Central memory CD4-positive, alpha-beta T cell (primary cell): ENCODE measurements around the gene REL.
A peak's percentile ranks its signal among the peaks of the same experiment; 100 is the strongest.
"Not testable (repeated sequence)": the region's sequence is repeated elsewhere in the genome, so short reads cannot be mapped to it uniquely, and the experiment has no call there.

Experiments
- DNase-seq: peaks from one replicate; pipeline ENCODE4 v3.0.0; 2022

REL gene

DNA sequence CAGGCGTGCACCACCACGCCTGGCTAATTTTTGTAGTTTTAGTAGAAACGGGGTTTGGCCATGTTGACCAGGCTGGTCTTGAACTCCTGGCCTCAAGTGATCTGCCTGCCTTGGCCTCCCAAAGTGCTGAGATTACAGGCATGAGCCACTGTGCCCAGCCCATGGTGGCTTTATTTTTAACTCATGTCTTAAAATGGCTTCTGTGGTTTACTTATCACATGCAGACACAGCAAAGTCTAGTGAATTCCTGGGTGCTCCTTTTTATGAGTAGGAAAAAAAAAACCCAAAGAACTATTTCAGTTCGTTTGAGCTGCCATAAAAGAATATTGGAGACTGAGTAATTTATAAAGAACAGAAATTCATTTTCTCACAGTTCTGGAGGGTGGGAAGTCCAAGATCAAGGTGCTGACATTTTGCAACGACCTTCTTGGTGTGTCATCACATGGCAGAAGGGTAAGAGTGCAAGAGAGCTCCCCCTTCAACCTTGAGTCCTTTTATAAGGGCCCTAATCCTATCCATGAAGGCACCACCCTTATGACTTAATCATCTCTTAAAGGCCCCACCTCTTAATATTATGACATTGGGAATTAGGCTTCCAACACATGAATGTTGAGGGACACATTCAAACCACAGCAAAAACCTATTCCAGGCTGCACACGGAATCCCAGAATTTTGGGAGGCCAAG lies 12.6 kb upstream of the REL start:
- DNase-seq = no peak

DNA sequence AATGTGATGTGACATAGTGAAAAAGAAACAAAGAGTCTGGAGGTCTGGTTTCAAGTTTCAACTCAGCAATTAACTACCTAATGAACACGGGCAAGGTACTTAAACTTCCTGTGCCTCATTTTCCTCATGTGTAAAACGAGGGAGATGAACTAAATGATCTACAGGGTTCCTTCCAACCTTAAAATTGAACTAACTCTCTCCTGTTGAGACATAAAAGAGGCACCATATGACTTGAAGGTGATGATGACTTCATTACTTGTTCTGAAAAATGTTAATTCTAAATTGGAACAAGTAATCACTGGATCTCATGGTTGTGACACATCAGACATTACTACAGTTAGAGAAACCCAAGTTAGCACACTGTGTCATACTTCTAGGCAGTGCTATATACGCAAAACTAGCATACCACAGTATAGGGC lies 8.9 kb upstream of the REL start:
- DNase-seq = no peak

- DNase-seq = no peak
Observed at GRCh38 chr2:60873381-60873780, 8.0 kb upstream of the REL start.

GRCh38 chr2:60875520-60875919 lies 5.9 kb upstream of the REL start:
- no peak for DNase-seq

- no peak for DNase-seq
Observed at GRCh38 chr2:60880643-60881046, 729 bp upstream of the REL start.

GRCh38 chr2:60882971-60883753 lies 1.8 kb downstream of the REL start:
- DNase-seq = peak; percentile 39

GRCh38 chr2:60883896-60884295 lies 2.5 kb downstream of the REL start:
- DNase-seq = no peak

DNA sequence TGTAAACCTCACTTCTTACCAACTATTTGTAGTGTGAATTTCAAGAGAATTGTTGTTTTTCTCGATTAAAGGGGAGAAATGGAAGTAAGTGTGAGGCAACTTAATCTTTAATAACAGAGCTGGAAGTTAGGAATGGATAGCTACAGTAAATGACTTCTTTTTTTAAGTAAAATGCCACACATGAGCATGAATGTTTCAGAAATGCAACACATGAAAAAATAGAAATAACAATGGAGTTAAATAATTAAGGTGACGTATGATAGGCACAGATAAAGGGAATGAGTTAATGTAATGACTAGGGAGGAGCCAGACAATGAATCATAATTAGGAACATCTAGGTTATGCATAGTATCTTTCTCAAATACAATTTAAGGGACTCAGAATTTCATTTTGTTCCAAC lies 3.4 kb downstream of the REL start:
- no peak for DNase-seq

DNA sequence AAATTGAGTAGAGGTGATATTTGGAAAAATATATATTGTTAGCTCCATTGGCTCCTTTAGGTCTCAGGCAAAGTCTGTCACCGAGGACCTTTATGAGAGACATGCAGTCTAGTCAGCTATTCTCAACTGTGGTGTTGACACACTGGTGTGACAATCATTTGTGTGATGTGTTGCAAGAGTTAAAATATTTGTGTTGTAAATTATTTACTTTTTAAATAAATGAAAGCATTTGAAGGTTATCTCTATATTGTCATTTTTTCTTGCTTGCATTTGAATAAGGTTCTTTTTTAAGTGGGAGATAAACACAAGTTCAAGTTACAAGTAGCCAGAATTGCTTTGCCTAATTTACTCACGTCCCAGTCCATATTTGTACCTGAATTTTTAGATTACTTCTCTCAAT lies 4.3 kb downstream of the REL start:
- no peak for DNase-seq

- DNase-seq = no peak
Observed at GRCh38 chr2:60886991-60887390, 5.6 kb downstream of the REL start.

DNA sequence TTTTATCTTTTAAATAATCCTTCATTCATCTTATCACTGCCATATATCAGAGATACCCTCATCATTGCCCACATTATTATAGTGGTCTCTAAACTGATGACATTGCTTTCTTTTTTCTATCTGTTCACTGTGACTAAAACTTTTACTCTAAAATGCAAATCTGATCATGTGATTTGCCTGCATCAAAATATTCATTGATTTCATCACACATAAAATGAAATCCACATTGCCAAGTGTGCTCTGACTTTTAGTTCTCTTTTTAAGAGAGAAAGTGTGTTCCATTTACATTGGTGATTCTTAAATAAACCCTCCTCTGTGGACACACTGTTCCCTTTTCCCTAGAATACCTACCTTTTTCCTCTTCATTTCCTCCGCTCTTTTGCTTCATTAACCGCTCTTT lies 7.5 kb downstream of the REL start:
- no peak for DNase-seq

DNA sequence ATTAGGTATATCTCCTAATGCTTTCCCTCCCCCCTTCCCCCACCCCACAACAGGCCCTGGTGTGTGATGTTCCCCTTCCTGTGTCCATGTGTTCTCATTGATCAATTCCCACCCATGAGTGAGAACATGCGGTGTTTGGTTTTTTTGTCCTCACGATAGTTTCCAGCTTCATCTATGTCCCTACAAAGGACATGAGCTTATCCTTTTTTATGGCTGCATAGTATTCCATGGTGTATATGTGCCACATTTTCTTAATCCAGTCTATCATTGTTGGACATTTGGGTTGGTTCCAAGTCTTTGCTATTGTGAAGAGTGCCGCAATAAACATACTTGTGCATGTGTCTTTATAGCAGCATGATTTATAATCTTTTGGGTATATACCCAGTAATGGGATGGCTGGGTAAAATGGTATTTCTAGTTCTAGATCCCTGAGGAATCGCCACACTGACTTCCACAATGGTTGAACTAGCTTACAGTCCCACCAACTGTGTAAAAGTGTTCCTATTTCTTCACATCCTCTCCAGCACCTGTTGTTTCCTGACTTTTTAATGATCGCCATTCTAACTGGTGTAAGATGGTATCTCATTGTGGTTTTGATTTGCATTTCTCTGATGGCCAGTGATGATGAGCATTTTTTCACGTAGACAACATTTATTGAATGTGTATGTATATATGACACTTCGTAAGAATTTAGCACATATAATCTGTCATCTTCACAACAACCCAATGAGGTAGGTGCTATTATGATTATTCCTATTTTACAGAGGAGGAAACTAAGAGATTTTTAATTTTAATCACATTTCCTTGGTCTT lies 8.4 kb downstream of the REL start:
- DNase-seq = not testable (repeated sequence)

DNA sequence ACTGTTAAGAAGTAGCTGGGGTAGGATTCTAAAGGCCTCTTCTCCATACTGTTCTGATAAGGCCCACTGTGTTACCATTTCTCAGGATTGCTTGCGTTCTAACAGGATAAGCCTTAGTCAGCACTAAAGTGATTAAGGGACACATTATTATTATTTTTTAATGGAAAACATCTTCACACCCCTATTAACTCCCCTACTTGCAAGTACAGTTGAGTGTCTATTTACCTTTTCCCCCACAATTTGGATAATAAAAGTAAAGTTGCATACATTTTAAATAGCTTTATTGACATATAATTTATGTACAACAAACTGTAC lies 9.0 kb downstream of the REL start:
- no peak for DNase-seq

- no peak for DNase-seq
Observed at GRCh38 chr2:60891180-60891579, 9.8 kb downstream of the REL start.

GRCh38 chr2:60898567-60898966 lies 17.2 kb downstream of the REL start:
- DNase-seq = no peak

DNA sequence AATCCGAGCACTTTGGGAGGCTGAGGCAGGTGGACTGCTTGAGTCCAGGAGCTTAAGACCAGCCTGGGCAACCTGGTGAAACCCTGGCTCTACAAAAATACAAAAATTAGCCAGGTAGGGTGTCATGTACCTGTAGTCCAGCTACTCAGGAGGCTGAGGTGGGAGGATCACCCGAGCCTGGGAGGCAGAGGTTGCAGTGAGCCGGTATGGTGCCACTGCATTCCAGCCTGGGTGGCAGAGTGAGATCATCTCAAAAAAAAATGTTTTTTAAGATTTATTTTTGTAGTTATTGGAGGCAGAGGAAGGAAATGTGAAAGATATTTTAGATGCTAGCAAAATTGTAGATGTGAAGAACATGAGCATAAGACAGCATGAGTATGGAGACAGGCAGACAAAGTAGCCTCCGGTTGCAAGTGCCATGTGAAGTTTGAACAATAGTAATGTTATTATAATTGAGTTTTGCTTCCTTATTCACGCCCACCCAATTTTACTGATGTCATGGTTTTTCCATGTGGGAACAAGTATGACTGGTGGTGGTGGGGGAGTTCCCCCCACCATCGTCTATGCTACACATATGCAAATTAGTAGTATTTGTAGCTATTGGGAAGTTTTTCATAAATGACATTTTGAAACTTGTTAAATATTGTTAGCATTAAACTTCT lies 18.0 kb downstream of the REL start:
- DNase-seq = no peak

DNA sequence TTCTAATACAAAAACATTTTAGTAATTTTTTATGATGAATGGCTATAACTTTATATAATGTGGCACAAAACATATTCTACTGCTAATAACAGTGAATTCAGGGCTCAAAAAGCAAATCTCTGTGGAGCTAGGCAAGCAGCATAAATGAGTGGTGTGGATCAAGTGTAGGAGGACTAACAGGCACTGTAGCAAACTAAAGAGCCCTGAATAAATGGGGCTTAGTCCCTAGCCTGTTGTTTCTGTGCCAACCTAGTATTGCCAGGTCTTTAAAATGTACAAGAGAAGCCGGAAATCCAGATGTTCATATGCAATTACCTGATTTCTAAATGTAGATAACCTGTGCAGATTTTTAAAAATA lies 18.5 kb downstream of the REL start:
- no peak for DNase-seq

DNA sequence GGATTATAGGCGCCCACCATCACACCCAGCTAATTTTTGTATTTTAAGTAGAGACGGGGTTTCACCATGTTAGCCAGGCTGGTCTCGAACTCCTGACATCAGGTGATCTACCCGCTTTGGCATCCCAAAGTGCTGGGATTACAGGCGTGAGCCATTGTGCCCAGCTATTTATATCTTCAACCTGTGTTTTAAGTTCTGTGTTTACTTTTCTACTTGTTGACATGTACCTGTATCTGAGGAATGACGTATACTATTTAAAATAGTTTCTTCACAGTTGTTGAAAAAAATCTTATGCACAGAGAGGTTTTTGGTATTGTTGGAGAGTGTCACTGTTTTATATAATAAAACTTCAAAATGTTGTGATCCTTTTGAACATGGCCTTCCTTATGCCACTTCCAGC lies 19.9 kb downstream of the REL start:
- not testable (repeated sequence) for DNase-seq

DNA sequence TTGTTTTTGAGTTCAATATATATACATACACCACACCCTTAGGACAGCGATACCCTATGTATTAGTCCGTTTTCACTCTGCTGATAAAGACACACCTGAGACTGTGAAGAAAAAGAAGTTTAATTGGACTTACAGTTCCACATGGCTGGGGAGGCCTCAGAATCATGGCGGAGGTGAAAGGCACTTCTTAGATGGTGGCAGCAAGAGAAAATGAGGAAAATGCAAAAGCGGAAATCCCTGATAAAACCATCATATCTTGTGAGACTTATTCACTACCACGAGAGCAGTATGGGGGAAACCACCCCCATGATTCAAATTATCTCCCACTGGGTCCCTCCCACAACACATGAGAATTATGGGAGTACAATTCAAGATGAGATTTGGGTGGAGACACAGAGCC lies 24.5 kb downstream of the REL start:
- DNase-seq = not testable (repeated sequence)

DNA sequence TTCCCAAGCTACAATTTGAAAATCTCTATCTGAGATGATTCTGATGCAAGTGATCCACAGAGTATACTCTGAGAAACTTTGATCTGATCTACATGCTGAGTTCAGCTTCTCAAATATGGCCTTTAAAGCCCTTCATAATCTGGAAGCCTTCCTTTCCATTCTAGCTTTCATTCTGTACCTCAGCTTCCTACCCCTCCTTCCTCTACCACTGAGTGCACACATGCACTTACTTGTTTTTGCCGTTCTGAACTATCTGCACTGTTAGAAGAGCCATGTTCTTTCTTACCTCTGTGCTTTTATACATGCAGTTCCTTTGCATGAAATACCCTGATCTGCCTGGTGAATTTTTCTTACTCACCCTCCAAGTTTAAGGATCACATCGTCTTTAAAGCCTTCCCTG lies 25.0 kb downstream of the REL start:
- DNase-seq = no peak

DNA sequence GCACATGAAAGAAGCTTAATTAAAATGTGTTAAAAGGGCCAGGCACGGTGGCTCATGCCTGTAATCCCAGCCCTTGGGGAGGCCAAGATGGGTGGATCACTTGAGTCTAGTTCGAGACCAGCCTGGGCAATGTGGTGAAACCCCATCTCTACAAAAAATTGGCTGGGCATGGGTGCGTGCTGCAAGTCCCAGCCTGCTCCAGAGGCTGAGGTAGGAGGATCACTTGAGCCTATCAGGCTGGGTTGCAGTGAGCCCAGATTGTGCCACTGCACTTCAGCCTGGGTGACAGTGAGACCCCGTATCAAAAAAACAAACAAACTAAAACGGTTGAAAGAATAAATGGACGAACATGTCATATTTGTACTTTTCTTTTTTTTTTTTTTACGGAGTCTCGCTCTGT lies 26.0 kb downstream of the REL start:
- DNase-seq = no peak

DNA sequence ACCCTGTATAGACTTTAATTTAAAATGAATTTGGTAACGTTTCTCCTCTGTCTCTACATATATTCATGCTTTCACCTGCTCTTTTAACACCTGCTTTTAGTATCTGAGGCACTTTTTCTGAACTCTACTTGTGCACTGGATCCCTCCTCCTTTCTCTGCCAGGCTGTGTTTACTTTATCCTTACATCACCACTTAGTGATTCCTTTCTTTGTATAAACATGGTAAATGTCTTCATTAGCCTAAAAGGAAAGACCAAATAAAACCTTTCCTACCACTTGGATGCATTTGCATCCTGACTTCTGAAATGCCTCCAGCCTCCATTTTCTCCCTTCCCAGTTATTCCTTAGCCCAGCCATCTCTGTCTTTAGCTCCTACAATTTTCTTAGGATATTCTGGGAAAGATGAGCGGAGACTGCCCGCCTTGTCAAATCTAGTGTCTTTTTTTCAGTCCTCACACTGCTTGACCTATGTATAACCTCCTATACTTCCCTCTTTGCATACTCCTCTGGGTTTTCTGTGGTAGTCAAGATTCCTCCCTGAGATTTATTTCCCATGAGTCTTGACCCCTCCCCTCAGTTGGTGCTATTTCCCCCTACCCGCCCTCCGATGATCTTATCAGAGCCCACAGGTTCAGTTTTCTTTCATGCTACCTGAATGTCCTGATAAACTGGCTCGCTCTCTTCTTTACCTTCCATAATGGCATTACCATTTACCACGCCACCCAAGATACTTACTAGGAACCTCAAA lies 44.8 kb downstream of the REL start:
- no peak for DNase-seq
